CD4-positive, alpha-beta T cell (primary cell): ENCODE results near the gene MBOAT7. TPM values are rescaled to one million over a fixed set of nuclear protein-coding genes. Genes with fewer than 3 reads are reported as not detected.

Source experiments
- ATAC-seq: fragments of 200-7000 bp; cut with Tn5 transposase; one replicate; pipeline ENCODE4 v1.10.0; 2022; ENCODE audit warnings: mild to moderate bottlenecking; ENCODE audit not compliant: poor library complexity
- CTCF ChIA-PET: fragments of 350-600 bp; sonication (Branson Sonifier 250); formaldehyde crosslinking; loops from one replicate; lab custom pipeline; 2021; ENCODE audit warnings: antibody characterized with exemption, inconsistent platforms; lab: Charles Lee
- POLR2A ChIA-PET: fragments of 350-600 bp; sonication (Branson Sonifier 250); formaldehyde crosslinking; loops from one replicate; lab custom pipeline; 2021; ENCODE audit warnings: antibody characterized with exemption, inconsistent platforms; lab: Charles Lee
- DNase-seq, 14 experiments: peaks; one replicate each; pipeline ENCODE4 v3.0.0-alpha.2; 2013 to 2020; ENCODE audit warnings: mixed read lengths in 2 of 14
- H3K27ac ChIP-seq, 2 donors: one replicate each; pipeline versions ENCODE4 v1.5.1 to v1.7.0; 2013; ENCODE audit warnings: low read length in 2 of 2, low read depth in 1 of 2, mild to moderate bottlenecking in 1 of 2
- H3K27me3 ChIP-seq, 2 experiments: 1 replicate in 1 of 2; 2 replicates in 1 of 2; pipeline versions ENCODE4 v1.6.1 to v1.7.0; 2013; ENCODE audit warnings: low read length in 2 of 2, control low read depth in 1 of 2, mild to moderate bottlenecking in 1 of 2, moderate library complexity in 1 of 2; ENCODE audit not compliant: insufficient read depth in 2 of 2, control insufficient read depth in 1 of 2
- H3K36me3 ChIP-seq: one replicate; pipeline ENCODE4 v1.6.1; 2013; ENCODE audit warnings: low read length, control low read depth; ENCODE audit not compliant: insufficient read depth
- H3K4me1 ChIP-seq: one replicate; pipeline ENCODE4 v1.6.1; 2013; ENCODE audit warnings: low read length, control low read depth; ENCODE audit not compliant: insufficient read depth
- H3K4me3 ChIP-seq: one replicate; pipeline ENCODE4 v1.5.1; 2013; ENCODE audit warnings: mild to moderate bottlenecking, low read length, moderate library complexity
- H3K9me3 ChIP-seq, 2 experiments: 1 replicate in 1 of 2; 2 replicates in 1 of 2; pipeline versions ENCODE4 v1.6.1 to v1.7.0; 2013; ENCODE audit warnings: low read length in 2 of 2, mild to moderate bottlenecking in 2 of 2, control low read depth in 1 of 2, moderate library complexity in 1 of 2; ENCODE audit not compliant: control insufficient read depth in 1 of 2, insufficient read depth in 1 of 2
- H3K27ac Mint-ChIP-seq: one replicate; pipeline ENCODE4 v1.8.0; 2020; ENCODE audit warnings: mixed read lengths
- H3K27me3 Mint-ChIP-seq: one replicate; pipeline ENCODE4 v1.8.0; 2021; ENCODE audit warnings: mixed read lengths
- H3K36me3 Mint-ChIP-seq: one replicate; pipeline ENCODE4 v1.8.0; 2021; ENCODE audit warnings: low read depth, mixed read lengths
- H3K4me1 Mint-ChIP-seq: one replicate; pipeline ENCODE4 v1.8.0; 2021; ENCODE audit warnings: low read depth, mixed read lengths
- H3K4me3 Mint-ChIP-seq: one replicate; pipeline ENCODE4 v1.8.0; 2020; ENCODE audit warnings: mild to moderate bottlenecking, mixed read lengths
- H3K9me3 Mint-ChIP-seq: one replicate; pipeline ENCODE4 v1.8.0; 2020; ENCODE audit warnings: mixed read lengths
- CTCF ChIP-seq: fragments of 200-600 bp; IDR thresholded peaks from one replicate; pipeline ENCODE4 v1.8.0; 2022; ENCODE audit warnings: antibody characterized with exemption, mild to moderate bottlenecking
- intact Hi-C, 2 experiments: fragments of 100-400 bp; cut with DNase I in 1 of 2; cut with micrococcal nuclease in 1 of 2; formaldehyde crosslinking; loops; one replicate each; pipeline versions ENCODE4 v1.15.1 to v1.9.0; 2023 to 2025; cut with DNase I, micrococcal nuclease
- total RNA-seq, 174 experiments: library from RNA in 2 of 174; stranded (reverse) in 2 of 174; gene quantifications; one replicate each; pipeline ENCODE4 v1.2.3 and lab custom pipeline; 2021 to 2026

The MBOAT7 gene
- total RNA-seq, 2 experiments from 2014 or later: 13.7 to 18.0 TPM

- Histone ChIP-seq H3K9me3 (no peaks in the 10 kb centered on the region), H3K36me3 (peaks cover 11% of the 10 kb centered on the region), H3K4me1 (peaks cover 33% of the 10 kb centered on the region), H3K4me3 (peak overlapping the region; percentile 74), H3K27me3 (no peaks in the 10 kb centered on the region), H3K27ac (peak overlapping the region; percentile 99)
- peak overlapping the region; percentile 90 for H3K4me3 Mint-ChIP-seq
- DNase-seq (peak; percentile 100), ATAC-seq (peak; percentile 54)
- H3K36me3 Mint-ChIP-seq: peaks cover 37% of the 10 kb centered on the region
- peak overlapping the region; percentile 96 for H3K27ac Mint-ChIP-seq
- CTCF ChIA-PET: interaction anchor here (0.9 to 2.6 kb wide), 3 partner anchors 9 to 22 kb away, joined by 3 to 19 read pairs (median 10); partner anchors contain the start of gene RPS9
- no peaks in the 10 kb centered on the region for H3K9me3 Mint-ChIP-seq
- H3K4me1 Mint-ChIP-seq: peaks cover 37% of the 10 kb centered on the region
- no peaks in the 10 kb centered on the region for H3K27me3 Mint-ChIP-seq
- POLR2A ChIA-PET: interaction anchor here (0.6 to 5.8 kb wide), 13 partner anchors 11 to 1464 kb away, joined by 3 to 148 read pairs (median 17); partner anchors contain the start of genes CNOT3, LENG1, LENG8 and MYADM
- TF ChIP-seq CTCF: no peak
- intact Hi-C loops: loop anchor here (1.0 to 10.0 kb wide), 8 partner anchors 10 to 1464 kb away; partner anchors contain the start of genes MYADM (in 2 of the 2), RPS9 (in 2 of the 2), CNOT3 (in 1 of the 2) and LENG1 (in 1 of the 2)
Observed at GRCh38 chr19:54190503-54191010, 1.2 kb upstream of the MBOAT7 start.

- no peaks in the 10 kb centered on the region for H3K9me3 ChIP-seq
- peak overlapping the region; percentile 74 for H3K4me3 ChIP-seq
- CTCF ChIA-PET: interaction anchor here (0.6 to 2.9 kb wide), 8 partner anchors 10 to 100 kb away, joined by 3 to 20 read pairs (median 5); partner anchors contain the start of genes CNOT3, LENG1 and RPS9
- Mint-ChIP-seq H3K27ac (peak overlapping the region; percentile 96), H3K27me3 (no peaks in the 10 kb centered on the region), H3K4me1 (peaks cover 33% of the 10 kb centered on the region), H3K4me3 (peak overlapping the region; percentile 90), H3K9me3 (no peaks in the 10 kb centered on the region), H3K36me3 (peaks cover 35% of the 10 kb centered on the region)
- intact Hi-C loops: loop anchor here (1.0 to 10.0 kb wide), 11 partner anchors 10 to 1465 kb away; partner anchors contain the start of genes MYADM (in 2 of the 2), CNOT3 (in 1 of the 2), LENG1 (in 1 of the 2) and LENG8 (in 1 of the 2)
- H3K36me3 ChIP-seq: peaks cover 11% of the 10 kb centered on the region
- H3K27me3 ChIP-seq: no peaks in the 10 kb centered on the region
- peaks cover 33% of the 10 kb centered on the region for H3K4me1 ChIP-seq
- no peak for TF ChIP-seq CTCF
- POLR2A ChIA-PET: interaction anchor here (0.6 to 5.8 kb wide), 25 partner anchors 8 to 1931 kb away, joined by 3 to 148 read pairs (median 5); partner anchors contain the start of genes CNOT3, FIZ1, LENG1 and LENG8
- peak; percentile 100 for DNase-seq
- peak overlapping the region; percentile 99 for H3K27ac ChIP-seq
- peak; percentile 60 for ATAC-seq
Observed at GRCh38 chr19:54189735-54190502, 539 bp upstream of the MBOAT7 start.

- Mint-ChIP-seq H3K27me3 (no peaks in the 10 kb centered on the region), H3K27ac (peak overlapping the region; percentile 85), H3K9me3 (no peaks in the 10 kb centered on the region), H3K4me1 (peaks cover 33% of the 10 kb centered on the region), H3K4me3 (peak overlapping the region; percentile 88), H3K36me3 (peaks cover 36% of the 10 kb centered on the region)
- TF ChIP-seq CTCF: no peak
- intact Hi-C loops: loop anchor here in 1 of 2 experiments (2.0 to 5.0 kb wide), 2 partner anchors 20 to 44 kb away; no protein-coding TSS in a partner anchor
- Histone ChIP-seq H3K27me3 (no peaks in the 10 kb centered on the region), H3K27ac (peak overlapping the region in 1 of 2 donors; percentile 18), H3K4me1 (peaks cover 33% of the 10 kb centered on the region), H3K36me3 (peaks cover 7% of the 10 kb centered on the region), H3K9me3 (no peaks in the 10 kb centered on the region), H3K4me3 (peak overlapping the region; percentile 74)
- DNase-seq (peak in 12 of 14 experiments; percentile 23 to 77 (median 52)), ATAC-seq (no peak)
- CTCF ChIA-PET: interaction anchor here (1.0 to 2.9 kb wide), 5 partner anchors 11 to 30 kb away, joined by 3 to 20 read pairs (median 5); partner anchors contain the start of genes LENG1 and RPS9
- POLR2A ChIA-PET: interaction anchor here (1.4 to 5.8 kb wide), 8 partner anchors 13 to 1066 kb away, joined by 4 to 148 read pairs (median 42); partner anchors contain the start of genes CNOT3, LENG1, PRPF31 and RPS9
Observed at GRCh38 chr19:54188215-54188871, 1.0 kb downstream of the MBOAT7 start.
